GM10266 (cell line): Measurements from ENCODE around the gene EEF1AKMT1.

ENCODE experiments used
- DNase-seq: peaks from one replicate; pipeline ENCODE4 v3.0.0; 2012; ENCODE audit errors: extremely low spot score
- TF ChIP-seq, protein P1 (sequence below): IDR thresholded peaks from 2 replicates; pipeline ENCODE4 v1.5.1; 2012; ENCODE audit warnings: mild to moderate bottlenecking, low read depth; ENCODE audit not compliant: control insufficient read depth, insufficient read depth; ENCODE audit errors: missing control alignments

Gene EEF1AKMT1

DNA sequence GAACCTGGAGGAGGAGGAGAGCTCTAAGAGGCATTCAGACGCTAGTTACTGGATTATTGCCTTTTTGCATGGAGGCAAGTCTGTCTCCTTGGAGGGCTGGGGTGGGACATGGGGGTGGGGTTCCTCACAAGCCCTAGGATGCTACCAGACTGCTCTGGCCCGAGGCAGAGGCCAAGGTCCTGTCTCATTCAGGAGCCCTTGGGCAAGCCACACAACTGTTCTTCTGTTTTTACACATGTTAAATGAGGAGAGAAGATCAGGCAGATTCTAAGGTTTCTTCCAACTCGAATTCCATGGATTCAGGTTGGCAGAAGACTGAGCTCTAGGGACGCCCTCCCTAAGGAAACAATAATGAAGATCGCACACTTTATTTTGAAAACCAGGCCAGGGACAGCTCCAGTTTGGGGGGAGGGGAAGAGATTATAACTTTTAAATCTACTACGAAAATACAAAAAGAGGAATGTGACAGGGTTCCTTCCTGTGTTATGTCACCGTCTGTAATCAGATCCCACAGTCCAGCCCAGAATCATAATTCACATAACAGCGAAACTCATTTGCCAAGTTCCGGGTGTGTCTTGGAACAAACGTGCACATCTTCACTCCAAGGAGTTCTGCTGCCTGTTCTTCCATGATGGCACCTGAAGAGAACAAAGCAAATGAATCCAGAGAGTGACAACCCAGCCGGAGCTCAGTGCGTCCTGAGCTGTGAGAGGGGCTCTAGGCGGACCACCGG is 45.0 kb downstream of the EEF1AKMT1 start:
- TF ChIP-seq, protein P1, sequence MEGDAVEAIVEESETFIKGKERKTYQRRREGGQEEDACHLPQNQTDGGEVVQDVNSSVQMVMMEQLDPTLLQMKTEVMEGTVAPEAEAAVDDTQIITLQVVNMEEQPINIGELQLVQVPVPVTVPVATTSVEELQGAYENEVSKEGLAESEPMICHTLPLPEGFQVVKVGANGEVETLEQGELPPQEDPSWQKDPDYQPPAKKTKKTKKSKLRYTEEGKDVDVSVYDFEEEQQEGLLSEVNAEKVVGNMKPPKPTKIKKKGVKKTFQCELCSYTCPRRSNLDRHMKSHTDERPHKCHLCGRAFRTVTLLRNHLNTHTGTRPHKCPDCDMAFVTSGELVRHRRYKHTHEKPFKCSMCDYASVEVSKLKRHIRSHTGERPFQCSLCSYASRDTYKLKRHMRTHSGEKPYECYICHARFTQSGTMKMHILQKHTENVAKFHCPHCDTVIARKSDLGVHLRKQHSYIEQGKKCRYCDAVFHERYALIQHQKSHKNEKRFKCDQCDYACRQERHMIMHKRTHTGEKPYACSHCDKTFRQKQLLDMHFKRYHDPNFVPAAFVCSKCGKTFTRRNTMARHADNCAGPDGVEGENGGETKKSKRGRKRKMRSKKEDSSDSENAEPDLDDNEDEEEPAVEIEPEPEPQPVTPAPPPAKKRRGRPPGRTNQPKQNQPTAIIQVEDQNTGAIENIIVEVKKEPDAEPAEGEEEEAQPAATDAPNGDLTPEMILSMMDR = no peak
- DNase-seq = no peak

GRCh38 chr13:20727856-20728255 is 45.9 kb downstream of the EEF1AKMT1 start:
- no peak for DNase-seq
- TF ChIP-seq, protein P1 = no peak

GRCh38 chr13:20721454-20722357 is 52.1 kb downstream of the EEF1AKMT1 start:
- no peak for DNase-seq
- TF ChIP-seq, protein P1 = no peak

GRCh38 chr13:20721058-20721453 is 52.7 kb downstream of the EEF1AKMT1 start:
- TF ChIP-seq, protein P1 = no peak
- no peak for DNase-seq

DNA sequence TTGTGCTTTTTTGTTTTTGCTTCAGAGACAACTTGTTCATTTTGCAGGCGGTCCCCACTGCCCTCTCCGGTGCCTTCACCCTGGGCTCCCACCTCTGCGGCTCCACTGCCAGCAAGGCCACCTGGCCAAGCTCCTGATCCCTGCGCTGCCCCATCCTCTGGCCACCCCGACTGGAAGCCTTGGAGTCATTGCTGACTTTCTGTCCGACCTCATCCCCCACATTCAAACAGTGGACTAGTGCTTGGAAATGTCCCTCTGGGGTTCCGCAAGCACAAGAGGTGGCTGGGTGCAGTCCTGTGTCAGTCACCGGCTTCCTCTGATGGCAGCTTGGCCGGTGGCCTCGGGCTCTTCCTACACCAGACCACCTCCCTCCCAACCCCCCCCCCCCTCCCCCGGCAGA is 53.3 kb downstream of the EEF1AKMT1 start:
- DNase-seq = no peak
- TF ChIP-seq, protein P1 = no peak

DNA sequence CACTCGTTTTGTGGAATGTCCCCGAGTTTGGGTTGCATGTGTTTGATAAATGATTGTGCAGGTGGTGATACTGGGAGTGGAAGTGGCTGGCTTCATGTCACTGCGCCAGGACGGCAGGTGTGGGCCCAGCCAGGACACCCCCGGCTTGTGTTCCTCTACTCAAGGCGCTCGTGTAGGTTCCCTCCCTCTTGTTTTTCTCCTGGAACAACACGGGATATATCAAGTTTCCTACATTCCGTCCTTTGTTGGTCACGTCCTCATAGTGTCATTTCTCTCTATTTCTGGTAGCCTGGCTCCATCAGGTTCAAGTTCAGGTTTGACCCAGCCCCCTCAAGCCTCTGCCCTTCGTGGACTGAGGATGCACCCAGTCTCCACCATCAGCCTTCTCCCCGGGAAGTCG is 54.0 kb downstream of the EEF1AKMT1 start:
- no peak for DNase-seq
- TF ChIP-seq, protein P1 = no peak
